HG03060 (cell line): ENCODE results near the gene MAP1S.

Experiments
- ATAC-seq: cut with Tn5 transposase; IDR thresholded peaks from one replicate; pipeline ENCODE4 v1.9.1; 2021; ENCODE audit warnings: low read depth, moderate number of reproducible peaks; ENCODE audit not compliant: unreplicated experiment

Gene MAP1S

DNA sequence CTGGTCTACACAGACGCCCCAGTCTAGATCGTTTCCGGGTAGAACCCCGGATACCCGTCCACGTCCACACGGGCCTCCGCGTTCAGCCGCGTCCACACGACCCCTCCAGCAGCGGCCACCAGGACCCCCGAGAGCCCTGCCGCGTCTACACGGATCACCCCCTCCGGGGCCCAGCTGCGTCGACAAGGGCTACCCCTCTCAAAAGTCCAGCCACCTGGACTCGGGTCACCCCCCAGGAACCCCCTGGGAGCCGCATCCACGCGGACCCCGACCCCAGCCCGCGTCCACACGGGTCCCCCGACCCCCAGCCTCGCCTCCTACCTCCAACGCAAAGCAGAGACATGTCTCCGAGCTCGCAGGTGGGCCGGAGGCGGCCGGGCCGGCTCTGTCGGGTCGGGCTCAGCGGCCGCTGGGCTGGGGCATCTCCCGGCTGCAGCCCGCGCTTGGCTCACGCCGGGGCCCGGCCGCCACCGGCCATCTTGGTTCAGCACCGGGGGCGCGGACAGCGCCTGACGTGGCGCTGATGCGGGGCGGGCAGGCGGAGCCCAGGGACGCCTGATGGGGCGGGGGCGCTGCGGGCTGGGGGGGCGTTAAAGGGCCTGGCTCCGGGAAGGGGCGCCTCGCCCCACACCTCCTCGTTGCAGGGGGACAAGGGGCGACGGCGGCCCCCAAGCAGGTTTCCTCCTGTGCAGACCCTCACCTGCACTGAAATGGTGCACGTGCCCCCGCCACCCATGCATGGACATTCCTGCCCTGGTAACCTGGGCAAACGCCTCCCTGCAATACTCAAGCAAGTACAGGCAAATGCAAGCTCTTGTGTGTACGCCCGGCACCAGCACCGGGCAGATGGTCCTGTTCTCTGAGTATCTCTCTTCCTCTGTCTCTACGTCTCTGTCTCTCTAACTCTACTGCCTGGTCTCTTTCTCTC, 31.2 kb upstream of the MAP1S start, which contains the start of gene UNC13A:
UNC13A (minus strand) TSS at position 498 of the 928 bp plus-strand sequence; CDS start at position 343, 155 bp downstream.
- no peak for ATAC-seq

DNA sequence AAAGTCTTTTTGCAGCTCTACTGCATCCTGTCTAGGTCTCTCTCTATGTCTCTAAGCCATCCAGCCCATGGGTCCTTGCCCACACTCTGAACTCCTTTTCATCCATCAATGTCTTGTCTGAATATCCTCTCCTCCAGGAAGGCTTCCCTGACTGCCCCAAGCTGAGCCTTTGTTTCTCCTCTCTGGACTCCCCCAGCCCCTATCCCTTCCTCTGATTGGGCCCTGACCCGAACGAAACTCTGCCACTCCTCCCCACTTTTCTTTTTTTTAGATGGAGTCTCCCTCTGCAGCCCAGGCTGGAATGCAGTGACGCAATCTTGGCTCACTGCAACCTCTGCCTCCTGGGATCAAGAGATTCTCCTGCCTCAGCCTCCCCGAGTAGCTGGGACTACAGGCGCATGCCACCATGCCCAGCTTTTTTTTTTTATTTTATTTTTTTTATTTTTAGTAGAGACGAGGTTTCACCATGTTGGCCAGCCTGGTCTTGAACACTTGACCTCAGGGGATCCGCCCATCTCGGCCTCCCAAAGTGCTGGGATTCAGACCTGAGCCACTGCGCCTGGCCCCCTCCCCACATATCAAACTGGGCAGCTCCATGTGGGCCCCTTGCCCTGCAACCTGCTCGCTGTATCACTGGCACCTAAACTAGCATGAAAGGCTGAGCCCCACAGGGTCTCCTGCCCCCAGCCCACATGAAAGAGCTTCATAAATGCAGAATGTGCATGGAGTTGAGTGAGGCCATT, 30.3 kb upstream of the MAP1S start:
- no peak for ATAC-seq

DNA sequence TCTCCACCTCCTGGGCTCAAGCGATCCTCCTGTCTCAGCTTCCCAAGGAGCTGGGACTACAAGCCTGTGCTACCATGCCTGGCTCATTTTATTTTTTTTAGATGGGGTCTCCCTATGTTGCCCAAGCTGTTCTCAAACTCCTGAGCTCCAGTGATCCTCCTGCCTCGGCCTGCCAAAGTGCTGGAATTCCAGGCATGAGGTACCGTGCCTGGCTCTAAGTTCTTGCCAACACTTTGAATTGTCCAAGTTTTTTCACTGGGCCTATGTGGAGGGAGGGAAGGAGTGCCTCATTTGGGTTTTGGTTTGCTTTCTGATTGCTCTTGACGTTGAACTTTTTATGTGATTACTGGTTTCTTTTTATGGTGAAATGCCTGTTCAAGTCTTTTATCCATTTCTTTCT, 26.7 kb upstream of the MAP1S start:
- ATAC-seq, result no peak

DNA sequence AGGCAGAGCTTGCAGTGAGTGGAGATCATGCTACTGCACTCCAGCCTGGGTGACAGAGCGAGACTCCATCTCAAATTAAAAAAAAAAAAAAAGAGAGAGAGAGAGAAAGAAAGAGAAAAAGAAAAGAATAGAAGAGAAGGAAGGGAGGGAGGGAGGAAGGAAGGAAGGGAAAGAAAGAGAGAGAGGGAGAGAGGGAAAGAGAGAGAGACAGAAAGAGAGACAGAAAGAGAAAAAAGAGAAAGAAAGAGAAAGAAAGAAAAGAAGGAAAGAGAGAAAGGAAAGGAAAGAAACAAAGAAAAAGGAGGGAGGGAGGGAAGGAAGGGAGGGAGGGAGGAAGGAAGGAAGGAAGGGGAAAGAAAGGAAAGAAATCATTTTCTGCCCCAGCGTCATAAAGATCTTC, 24.1 kb upstream of the MAP1S start:
- ATAC-seq, result no peak

DNA sequence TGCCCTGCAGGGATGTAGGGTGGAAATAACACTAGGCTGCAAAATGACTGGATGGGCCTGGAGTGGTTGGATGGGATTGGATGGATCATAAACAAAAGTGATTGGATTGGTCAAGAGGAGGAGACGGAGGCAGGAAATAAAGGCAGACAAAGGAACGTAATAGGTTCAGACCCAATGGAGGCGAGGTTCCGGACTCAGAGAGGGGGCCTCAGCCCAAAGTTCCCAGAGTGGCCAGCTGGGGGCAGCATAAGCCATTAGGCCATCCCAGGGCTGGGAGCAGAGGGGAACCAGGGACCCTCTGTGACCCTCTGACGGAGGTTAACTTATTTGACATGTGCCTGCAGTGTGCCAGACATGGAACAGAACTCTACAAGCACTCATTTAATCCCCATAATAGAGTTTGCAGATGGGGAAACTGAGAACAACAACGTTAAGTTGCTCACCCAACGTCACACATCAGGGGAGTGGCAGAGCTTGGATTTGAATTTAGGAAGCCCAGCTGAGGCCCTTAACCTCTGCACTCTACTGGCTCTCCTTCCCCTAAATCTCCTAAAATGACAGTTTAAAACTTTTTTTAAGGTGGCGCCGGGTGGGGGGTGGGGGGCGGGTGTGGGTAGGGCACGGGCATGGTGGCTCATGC, 15.3 kb upstream of the MAP1S start:
- no peak for ATAC-seq

DNA sequence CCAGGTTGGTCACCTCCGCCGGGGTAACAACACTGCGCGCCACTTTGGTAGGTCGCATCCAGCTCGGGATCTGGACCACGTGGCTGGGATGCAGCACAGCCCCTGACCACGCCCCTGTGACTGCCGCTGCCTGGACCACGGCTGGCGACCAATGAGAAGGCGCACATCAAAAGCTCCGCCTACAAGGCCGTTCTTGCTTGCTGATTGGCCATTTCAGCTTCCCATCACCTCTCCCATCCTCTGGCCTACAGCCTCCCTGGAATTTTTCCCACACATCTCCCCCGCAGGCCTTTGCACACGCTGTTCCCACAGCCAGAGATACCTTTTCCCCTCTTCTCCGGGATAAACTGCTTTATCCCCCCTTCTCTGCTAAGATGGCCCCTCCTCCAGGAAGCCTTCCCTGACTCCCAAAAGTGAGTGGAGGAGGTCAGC, 12.5 kb upstream of the MAP1S start:
- no peak for ATAC-seq

DNA sequence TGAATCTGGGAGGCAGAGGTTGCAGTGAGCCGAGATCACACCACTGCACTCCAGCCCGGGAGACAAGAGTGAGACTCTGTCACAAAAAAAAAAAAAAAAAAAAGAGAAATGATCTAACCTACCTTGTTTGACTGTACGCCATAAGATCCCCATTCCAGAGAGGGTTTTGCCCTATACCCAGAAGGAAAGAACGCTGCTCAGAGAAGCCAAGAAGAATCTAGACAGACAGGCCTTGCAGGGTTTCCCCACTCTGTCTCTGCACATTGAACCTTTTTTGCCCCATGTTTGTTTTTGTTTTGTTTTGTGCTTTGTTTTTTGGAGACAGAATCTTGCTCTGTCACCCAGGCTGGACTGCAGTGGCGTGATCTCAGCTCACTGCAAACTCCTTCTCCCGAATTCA, 7.4 kb upstream of the MAP1S start:
- ATAC-seq, result no peak

DNA sequence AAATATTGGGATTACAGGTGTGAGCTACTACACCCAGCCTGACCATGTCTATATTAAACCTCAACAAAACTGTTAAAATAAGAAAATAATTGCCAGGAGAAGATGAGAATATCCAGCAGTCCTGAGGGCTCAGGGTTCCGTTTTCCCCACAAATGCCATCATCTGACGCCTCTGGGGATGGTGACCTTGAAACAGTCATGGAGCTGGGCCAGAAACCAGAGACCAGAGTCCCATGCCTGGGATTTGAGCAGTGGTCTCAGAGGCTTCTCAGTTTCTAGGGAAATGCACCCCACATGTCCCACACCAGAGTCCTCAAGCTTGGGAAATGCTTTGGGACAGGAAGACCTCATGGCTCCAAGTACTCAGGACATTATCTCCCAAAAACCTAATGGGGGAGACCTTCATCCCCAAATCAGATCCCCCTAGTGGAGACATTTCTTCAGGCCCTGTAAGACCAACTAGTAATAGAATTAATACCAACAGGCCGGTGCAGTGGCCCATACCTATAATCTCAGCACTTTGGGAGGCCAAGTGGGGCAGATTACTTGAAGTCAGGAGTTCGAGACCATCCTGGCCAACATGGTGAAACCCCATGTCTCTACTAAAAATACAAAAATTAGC, 2.9 kb upstream of the MAP1S start:
- ATAC-seq, result no peak

DNA sequence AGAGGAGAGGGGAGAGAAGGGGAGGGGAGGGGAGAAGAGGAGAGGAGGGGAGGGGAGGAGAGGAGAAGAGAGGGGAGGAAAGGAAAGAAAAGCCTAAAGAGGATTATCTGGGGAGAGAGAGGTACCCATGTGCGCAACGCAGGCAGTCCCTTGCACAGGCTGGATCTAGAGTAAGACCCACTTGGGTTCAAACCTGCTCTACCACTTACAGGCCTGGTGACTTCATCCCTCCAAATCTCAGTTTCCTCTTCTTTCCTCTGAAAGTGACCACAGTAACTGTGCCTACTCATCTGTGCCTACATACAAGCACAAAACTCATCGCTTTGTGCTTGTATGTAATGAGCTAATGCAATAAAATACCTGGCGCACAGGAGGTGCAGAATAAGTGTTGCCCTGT, 732 bp upstream of the MAP1S start:
- no peak for ATAC-seq

DNA sequence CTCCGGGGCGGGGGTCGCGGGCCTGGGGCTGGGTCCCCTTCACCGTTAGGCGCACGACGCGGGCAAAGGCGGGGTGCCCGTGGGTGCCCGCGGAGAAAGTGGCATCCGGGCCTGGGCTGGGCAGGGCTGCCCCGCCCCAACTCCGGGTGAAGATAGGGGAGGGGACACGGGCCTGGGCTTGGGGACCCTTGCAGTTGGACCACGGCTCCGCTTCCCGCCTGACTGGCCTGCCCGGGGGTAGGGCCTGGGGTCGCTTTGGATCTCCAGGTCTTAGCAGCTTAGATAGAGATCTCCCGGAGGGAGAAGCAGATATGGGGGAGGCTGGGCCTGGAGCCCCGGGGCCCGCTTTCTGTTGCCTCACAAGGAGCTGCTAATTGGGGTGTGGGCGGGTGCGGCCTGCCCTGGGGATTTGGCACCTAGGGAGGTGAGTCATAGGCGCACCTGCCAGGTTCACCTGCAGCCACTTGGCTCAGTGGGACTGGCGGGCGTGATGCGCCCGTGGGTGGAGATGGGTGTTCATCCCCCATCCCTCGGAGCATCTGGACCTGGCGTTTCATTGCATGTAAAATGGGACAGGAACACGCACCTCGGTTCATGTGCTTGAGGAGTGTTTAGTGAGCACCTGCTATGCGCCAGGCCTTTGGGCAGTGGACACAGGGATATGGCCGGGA, 585 bp downstream of the MAP1S start:
- ATAC-seq, result no peak

DNA sequence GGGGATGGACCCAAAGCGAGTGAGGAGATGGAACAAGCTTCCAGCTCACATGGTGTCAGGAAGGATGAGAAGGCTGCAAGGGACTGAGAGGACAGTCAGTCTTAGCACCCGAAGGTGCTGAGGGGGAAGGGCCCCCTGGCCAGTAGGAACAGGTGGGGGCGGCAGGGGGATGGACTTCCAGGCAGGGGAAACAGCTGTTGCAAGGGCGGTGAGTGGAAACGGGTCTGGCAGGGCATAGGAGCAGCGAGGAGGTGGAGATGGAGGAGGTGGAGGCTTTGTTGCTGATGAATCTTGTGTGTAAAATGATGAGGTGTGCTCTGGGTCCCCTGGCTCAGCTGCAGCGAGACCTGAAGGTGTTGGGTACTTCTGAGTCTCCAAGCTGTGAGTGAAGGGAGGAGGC, 1.2 kb downstream of the MAP1S start:
- ATAC-seq, result no peak

DNA sequence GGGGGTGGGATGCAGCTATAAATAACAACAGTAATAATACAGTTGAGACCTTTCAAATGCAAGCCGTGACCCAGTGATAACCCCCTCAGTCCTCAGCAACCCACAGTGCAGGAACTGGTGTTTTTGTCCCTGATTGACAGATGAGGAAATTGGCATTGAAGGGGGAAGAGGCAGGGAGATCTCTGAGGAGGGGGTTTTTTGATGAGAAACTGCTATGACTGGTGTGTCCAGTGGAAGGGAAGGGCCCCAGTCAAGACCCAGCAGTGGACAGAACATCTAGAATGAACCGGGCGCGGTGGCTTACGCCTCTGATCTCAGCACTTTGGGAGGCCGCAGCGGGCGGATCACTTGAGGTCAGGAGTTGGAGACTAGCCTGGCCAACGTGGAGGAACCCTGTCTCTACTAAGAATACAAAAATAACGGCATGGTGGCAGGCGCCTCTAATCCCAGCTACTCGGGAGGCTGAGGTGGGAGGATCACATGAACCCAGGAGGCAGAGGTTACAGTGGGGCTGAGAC, 1.9 kb downstream of the MAP1S start:
- no peak for ATAC-seq

DNA sequence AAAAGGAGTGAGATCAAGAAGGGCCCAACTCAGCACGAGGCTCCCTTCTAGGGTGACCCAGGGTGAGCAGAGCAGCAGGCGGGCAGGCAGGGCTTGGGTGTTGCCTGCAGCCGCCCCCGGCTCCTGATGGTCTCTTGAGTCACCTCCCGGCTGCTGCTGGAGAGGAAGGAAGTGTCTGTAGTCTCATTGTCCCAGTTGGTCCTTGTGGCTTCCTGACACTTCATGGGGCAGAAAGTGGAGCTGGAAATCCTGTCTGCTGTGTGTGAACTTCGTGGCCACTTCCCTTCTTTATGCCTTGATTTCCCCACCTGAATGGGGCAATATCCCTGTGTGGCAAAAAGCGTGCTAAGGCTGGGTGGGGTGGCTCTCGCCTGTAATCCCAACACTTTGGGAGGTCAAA, 2.5 kb downstream of the MAP1S start:
- no peak for ATAC-seq

DNA sequence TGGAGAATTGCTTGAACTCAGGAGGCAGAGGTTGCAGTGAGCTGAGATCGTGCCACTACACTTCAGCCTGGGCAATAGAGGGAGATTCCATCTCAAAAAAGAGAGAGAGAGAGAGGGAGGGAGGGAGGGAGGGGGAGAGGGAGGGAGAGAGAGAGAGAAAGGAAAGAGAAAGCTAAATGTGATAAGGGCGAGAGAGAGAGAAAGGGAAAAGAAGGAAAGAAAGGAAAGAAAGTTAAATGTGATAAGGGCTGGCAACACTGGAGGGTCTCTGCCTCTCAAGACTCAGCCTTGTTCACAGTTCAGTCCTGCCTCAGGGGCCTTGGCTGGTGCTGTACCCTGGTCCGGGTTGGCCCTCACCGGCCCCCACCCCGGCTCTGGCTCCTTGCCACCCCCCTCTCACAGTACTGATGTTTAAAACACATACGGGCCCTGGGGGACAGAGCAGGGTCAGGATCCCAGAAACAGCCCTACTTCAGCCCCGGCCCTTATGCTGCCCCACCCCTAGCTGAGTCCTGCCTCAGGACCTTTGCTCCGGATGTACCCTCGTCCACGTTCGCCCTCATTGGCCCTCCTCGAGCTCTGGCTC, 3.5 kb downstream of the MAP1S start:
- ATAC-seq, result no peak

DNA sequence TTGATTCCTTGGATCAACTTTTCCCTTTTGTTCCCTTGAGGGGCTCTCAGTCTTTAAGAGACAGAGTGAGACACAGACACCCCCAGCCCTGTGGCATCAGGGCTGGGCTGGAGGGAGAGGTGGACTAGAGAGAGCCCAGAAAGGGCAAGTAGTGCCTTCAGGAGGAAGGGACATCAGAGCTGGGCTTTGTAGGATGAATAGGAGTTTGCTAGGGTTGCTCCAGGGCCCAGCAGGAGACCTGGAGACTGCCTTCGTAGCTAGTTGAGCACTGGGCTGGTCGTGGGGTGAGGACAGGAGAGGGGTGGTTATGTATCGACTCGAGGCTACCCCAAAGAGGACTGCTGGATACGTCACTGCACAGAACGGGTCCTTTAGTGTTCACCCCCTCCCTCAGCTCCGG, 5.4 kb downstream of the MAP1S start:
- ATAC-seq, result no peak

DNA sequence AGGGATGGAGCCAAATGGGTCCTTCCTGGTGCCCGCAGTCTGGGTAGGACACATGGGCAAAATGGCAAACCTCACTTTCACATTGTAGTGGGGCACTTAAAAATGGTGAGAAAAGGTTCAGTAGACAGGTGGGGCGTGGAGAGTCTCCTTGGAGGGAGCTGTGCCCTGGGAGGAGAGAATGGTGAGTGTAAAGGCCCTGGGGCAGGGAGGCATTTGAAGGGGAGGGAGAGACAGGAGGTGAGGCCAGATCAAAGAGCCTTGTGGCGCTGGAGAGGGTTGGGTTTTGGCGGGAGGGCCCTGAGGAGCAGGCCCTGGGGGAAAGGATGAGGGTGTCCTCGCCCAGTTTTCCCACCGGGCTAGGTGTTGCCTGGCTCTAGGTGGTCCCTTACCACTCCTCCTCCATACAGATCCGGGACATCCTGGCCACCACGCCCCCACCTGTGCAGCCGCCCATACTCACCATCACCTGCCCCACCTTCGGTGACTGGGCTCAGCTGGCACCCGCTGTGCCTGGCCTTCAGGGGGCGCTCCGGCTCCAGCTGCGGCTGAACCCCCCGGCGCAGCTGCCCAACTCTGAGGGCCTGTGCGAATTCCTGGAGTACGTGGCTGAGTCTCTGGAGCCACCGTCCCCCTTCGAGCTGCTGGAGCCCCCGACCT, 6.3 kb downstream of the MAP1S start:
- ATAC-seq, result no peak

DNA sequence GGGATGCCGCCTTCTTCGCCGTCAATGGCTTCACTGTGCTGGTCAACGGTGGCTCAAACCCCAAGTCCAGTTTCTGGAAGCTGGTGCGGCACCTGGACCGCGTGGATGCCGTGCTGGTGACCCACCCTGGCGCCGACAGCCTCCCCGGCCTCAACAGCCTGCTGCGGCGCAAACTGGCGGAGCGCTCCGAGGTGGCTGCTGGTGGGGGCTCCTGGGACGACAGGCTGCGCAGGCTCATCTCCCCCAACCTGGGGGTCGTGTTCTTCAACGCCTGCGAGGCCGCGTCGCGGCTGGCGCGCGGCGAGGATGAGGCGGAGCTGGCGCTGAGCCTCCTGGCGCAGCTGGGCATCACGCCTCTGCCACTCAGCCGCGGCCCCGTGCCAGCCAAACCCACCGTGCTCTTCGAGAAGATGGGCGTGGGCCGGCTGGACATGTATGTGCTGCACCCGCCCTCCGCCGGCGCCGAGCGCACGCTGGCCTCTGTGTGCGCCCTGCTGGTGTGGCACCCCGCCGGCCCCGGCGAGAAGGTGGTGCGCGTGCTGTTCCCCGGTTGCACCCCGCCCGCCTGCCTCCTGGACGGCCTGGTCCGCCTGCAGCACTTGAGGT, 7.0 kb downstream of the MAP1S start:
- ATAC-seq, result no peak

DNA sequence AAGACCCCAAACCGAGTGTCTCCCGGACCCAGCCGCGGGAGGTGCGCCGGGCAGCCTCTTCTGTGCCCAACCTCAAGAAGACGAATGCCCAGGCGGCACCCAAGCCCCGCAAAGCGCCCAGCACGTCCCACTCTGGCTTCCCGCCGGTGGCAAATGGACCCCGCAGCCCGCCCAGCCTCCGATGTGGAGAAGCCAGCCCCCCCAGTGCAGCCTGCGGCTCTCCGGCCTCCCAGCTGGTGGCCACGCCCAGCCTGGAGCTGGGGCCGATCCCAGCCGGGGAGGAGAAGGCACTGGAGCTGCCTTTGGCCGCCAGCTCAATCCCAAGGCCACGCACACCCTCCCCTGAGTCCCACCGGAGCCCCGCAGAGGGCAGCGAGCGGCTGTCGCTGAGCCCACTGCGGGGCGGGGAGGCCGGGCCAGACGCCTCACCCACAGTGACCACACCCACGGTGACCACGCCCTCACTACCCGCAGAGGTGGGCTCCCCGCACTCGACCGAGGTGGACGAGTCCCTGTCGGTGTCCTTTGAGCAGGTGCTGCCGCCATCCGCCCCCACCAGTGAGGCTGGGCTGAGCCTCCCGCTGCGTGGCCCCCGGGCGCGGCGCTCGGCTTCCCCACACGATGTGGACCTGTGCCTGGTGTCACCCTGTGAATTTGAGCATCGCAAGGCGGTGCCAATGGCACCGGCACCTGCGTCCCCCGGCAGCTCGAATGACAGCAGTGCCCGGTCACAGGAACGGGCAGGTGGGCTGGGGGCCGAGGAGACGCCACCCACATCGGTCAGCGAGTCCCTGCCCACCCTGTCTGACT, 7.9 kb downstream of the MAP1S start:
- no peak for ATAC-seq
